GM08714 (cell line): ENCODE results near the gene HLA-DRB1.
"Not testable (repeated sequence)": the region's sequence is repeated elsewhere in the genome, so short reads cannot be mapped to it uniquely, and the experiment has no call there.

Experiments
- H3K4me3 ChIP-seq: fragments of 200-500 bp; sonication (Bioruptor generic); 2 replicates; pipeline ENCODE4 v1.5.1; 2014; ENCODE audit warnings: mild to moderate bottlenecking, low read length, inconsistent platforms
- ZNF274 ChIP-seq: IDR thresholded peaks from 2 replicates; pipeline ENCODE4 v1.6.1; 2012; ENCODE audit warnings: mild to moderate bottlenecking, low read depth, low read length

HLA-DRB1 gene

GRCh38 chr6:32589596-32590449, at the start of gene HLA-DRB1:
Gene HLA-DRB1, minus strand, starts transcription at chr6:32589848. Its CDS starts 106 bp downstream, at chr6:32589742.
- no peak for TF ChIP-seq ZNF274
- H3K4me3 ChIP-seq = peak within 1 kb of the TSS; percentile 75

DNA sequence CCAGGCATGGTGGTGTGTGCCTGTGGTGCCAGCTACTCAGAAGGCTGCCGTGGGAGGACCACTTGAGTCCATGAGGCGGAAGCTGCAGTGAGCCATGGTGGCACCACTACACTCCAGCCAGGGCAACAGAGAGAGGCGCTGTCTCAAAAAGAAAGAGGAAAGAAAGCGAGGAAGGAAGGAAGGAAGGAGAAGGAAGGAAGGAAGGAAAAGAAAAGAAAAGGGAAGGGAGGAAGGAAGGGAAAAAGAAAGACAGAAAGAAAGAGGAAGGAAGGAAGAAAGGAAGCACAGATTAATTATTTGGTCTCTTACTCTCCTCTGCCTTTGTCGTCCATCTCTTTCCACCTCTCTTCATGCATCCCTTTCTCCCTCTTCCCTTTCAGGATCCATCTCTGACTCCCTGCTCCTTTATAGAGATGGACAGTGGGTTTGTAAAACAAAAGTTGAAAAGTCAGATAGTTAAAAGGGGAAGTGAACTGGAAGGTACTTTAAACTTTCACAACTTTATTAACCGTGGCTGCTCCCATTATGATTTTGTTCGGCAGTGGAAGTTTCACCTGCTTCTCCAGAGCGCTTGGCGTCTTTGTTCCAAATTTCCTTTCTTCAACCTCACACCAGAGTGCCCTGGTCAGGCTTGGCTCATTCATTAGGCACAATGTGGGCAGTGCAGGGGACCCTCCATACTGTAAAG, 49.0 kb upstream of the HLA-DRB1 start:
- no peak for TF ChIP-seq ZNF274
- H3K4me3 ChIP-seq = peak overlapping the region; percentile 100

DNA sequence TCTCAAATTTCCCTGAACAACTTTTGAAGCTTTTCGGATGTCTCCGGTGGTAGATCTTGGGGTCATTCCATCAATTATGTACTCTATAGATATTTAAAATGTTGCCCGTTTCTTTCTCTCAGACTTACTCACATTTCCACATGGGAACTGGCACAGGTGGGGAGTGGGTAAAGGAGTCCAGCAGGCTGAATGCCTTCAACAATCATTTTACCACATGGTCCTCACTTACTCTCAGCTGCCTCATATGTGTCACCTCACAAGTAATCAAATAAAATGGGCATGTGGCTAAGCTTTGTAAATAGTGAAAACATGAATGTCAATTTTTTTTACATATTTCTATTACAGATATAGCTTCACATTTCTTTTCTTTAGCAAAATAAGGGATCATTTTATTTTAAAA, 48.2 kb upstream of the HLA-DRB1 start:
- peak overlapping the region; percentile 100 for H3K4me3 ChIP-seq
- no peak for TF ChIP-seq ZNF274

DNA sequence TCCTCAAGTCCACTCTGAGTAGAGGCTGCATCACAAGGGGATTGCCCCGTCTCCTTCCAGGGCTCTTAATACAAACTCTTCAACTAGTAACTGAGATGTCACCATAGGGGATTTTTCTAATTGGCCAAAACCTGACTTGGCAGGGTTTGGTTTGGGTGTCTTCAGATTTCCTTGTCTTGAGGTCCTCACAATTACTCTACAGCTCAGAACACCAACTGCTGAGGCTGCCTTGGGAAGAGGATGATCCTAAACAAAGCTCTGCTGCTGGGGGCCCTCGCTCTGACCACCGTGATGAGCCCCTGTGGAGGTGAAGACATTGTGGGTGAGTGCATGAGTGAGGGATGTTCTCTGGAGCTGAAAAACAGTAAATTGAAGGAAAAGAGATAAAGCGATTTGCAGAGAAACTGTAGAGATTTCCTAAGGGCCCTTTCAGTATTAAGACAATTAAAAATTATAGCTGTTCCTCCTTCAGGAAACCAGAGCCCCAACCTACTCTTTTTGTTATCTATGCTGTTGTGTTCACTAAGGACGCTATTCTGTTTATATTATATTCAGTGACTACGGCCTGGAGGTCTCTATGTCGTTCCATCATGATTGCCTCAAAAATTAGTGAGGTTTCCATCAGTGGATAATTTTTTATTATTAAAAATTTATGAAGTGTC, 47.7 kb upstream of the HLA-DRB1 start, which contains the start of gene HLA-DQA1:
Gene HLA-DQA1, plus strand, starts transcription at position 188 of the 662 bp plus-strand sequence. Its CDS starts 53 bp downstream, at position 241.
- H3K4me3 ChIP-seq = peak within 1 kb of the TSS; percentile 100

DNA sequence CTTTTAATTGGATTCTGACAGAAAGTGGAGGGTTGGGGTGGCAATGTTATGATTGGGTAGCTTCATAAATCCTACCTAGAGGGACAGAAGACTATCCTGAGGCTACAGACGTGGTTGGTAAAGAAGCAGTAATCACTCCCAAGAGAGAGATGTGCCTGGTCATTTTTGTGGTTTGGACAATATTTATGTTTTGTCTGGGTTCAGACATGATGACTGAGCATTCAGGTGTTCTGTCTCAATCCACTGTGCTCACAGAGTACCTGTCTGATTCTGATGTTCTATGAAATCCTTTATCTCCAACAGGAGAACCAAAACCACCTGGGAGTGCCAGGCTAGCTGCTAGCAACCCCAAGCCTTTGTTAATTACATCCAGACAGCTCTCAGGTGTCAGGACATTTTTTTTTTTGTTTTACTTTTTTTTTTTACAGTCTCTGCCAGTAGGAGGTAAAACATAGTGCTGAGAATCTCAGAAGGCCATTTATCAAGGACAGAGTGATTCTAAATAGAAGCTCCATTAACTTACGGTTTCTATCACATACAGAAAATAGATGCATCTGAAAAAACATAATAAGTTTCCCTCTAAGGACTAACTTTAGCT, 46.0 kb upstream of the HLA-DRB1 start:
- H3K4me3 ChIP-seq = peak overlapping the region; percentile 33; the same call in 1 of the 2 replicates
- no peak for TF ChIP-seq ZNF274

More for the DNA sequence above, 47.7 kb upstream of the HLA-DRB1 start, which contains the start of gene HLA-DQA1:
- no peak for TF ChIP-seq ZNF274

DNA sequence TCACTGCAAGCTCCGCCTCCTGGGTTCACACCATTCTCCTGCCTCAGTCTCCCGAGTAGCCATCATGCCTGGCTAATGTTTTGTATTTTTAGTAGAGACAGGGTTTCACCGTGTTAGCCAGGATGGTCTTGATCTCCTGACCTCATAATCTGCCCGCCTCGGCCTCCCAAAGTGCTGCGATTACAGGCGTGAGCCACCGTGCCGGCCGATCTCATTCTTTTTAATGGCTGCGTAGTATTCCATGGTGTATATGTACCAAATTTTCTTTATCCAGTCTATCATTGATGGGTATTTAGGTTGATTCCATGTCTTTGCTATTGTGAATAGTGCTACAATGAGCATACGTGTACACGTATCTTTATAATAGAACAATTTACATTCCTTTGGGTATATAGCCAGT, 40.1 kb upstream of the HLA-DRB1 start:
- H3K4me3 ChIP-seq = not testable (repeated sequence)

DNA sequence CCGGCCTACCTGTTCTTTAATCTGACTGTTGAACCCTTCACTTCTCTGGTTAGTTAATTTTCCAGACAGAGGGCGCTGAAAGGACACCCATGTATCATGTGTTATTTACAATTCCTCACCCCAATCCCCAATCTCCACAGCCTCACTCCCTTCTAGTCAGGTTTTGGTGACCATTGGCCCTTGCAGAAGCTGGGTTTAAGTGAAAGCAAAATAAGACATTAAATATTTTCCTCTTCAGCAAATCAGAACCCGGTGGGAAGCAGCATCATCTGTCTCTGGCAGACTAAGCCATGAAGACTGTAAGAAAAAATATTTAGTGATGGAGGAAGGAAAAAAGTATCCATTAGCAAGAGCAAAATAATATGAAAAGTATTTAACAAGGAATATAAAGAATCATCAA, 38.2 kb upstream of the HLA-DRB1 start:
- H3K4me3 ChIP-seq = peak overlapping the region; percentile 19; the same call in 1 of the 2 replicates
- TF ChIP-seq ZNF274 = no peak

GRCh38 chr6:32627249-32627648, 37.6 kb upstream of the HLA-DRB1 start:
- H3K4me3 ChIP-seq = no peak overlapping the region; the same call in 1 of the 2 replicates
- TF ChIP-seq ZNF274 = no peak

- TF ChIP-seq ZNF274 = no peak
- H3K4me3 ChIP-seq = peak overlapping the region; percentile 45; the same call in 1 of the 2 replicates
Measured at GRCh38 chr6:32625137-32625536, 35.5 kb upstream of the HLA-DRB1 start.

DNA sequence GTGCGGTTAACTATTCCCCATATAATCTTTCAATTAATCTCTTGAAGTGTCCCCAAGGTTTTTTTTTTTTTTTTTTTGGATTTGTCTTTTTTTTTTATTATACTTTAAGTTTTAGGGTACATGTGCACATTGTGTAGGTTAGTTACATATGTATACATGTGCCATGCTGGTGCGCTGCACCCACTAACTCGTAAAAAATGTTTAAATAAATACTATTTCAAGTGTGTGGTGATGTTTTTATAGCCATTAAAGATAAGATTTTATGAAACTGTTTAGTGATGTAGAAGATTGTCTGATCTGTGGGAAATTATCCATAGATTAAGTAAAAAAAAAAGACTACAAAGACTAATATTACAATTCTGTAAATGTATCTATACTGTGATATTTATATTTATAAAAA, 34.9 kb upstream of the HLA-DRB1 start:
- no peak for TF ChIP-seq ZNF274
- no peak overlapping the region for H3K4me3 ChIP-seq

DNA sequence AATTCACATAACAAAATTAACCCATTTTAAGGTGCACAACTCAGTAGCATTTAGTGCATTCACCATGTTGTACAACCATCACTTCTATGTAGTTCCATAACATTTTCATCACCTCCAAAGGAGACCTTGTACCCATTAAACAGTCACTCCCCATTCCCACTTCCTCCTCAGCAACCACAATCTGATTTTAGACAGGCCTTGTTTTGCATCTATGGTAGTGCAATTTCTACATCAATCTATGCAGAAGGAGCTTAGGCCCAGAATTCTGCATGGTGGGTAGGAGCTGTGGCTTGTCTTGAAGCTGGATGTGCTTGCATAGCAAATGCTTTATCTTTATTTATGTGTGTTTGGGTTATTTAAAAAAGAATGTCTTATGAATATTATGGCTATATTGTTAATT, 34.0 kb upstream of the HLA-DRB1 start:
- H3K4me3 ChIP-seq = no peak overlapping the region
- no peak for TF ChIP-seq ZNF274

GRCh38 chr6:32622545-32623401, 33.1 kb upstream of the HLA-DRB1 start:
- no peak overlapping the region; the same call in 1 of the 2 replicates for H3K4me3 ChIP-seq
- no peak for TF ChIP-seq ZNF274

DNA sequence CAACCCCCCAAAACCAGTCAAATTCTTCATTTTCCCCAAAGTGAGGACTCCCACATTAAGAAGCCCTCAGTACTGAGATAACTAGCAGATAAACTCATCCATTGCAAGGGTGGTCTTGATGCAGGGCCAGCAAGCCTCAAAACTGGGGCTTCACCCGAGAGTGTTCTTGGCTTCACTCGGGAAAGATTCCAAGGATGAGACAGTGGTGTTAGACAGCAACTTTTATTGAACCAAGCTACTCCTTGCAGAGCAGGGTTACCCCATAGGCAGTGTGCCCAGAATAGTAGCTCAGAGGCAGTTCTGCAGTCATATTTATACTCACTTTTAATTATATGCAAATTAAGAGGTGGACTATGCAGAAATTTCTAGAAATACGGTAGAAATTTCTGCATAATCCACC, 31.7 kb upstream of the HLA-DRB1 start:
- no peak for TF ChIP-seq ZNF274
- no peak overlapping the region for H3K4me3 ChIP-seq
